ENCODE measurements around the gene DGCR8.
"Not testable (repeated sequence)": the region's sequence is repeated elsewhere in the genome, so short reads cannot be mapped to it uniquely, and the experiment has no call there.

The DGCR8 gene

DNA sequence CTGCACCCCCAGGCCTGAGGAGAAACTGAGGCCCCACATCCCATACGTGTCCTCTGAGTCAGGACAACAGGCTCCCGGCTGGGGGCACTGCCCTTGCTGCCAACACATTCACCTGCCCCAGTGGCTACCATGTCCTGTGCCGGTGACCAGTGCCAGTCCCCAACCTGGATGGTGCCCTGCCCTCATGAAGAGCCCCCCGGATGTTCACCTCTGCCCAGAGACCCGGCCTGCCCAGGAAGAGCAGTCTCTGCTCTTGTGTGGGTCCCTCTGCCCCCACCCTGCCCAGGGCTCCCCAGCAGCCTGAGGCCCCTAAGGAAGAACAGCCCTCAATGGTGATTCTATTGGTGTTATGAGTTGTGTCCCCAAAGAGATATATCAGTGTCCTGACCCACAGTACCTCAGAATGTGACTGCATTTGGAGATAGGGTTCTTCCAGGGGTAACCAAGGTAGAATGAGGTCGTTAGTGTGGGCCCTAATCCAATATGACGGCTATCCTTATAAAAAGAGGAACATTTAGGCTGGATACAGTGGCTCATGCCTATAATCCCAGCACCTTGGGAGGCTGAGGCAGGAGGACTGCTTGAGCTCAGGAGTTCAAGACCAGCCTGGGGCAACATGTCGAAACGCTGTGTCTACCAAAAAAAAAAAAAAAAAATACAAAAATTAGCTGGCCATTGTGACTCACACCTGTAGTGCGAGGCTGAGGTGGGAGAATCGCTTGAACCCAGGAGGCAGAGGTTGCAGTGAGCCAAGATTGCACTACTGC lies 13.2 kb upstream of the DGCR8 start:
- no peak for DNase-seq (ENCODE audit: low spot score)
- CTCF ChIA-PET: interaction anchor here (0.6 kb wide), 1 partner anchor 53 kb away, joined by 7 read pairs; no protein-coding TSS in a partner anchor
- H3K27ac ChIP-seq: no peak overlapping the region
- POLR2A ChIA-PET (ENCODE audit: low non-redundant PET): interaction anchor here (0.6 kb wide), 1 partner anchor 12 kb away, joined by 5 read pairs; no protein-coding TSS in a partner anchor
- TF ChIP-seq, protein P1, sequence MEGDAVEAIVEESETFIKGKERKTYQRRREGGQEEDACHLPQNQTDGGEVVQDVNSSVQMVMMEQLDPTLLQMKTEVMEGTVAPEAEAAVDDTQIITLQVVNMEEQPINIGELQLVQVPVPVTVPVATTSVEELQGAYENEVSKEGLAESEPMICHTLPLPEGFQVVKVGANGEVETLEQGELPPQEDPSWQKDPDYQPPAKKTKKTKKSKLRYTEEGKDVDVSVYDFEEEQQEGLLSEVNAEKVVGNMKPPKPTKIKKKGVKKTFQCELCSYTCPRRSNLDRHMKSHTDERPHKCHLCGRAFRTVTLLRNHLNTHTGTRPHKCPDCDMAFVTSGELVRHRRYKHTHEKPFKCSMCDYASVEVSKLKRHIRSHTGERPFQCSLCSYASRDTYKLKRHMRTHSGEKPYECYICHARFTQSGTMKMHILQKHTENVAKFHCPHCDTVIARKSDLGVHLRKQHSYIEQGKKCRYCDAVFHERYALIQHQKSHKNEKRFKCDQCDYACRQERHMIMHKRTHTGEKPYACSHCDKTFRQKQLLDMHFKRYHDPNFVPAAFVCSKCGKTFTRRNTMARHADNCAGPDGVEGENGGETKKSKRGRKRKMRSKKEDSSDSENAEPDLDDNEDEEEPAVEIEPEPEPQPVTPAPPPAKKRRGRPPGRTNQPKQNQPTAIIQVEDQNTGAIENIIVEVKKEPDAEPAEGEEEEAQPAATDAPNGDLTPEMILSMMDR (conservative IDR thresholded peaks at IDR 0.05; ENCODE audit: low read depth): no peak

DNA sequence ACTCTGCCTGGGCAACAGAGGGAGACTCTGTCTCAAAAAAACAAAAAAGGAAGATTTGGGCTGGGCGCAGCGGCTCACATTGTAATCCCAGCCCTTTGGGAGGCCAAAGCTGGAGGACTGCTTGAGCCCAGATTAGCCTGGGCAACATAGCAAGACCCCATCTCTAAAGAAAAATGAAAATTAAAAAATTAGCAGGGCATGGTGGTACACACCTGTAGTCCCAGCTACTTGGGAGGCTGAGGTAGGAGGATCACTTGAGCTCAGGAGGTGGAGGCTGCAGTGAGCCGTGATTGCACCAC lies 12.7 kb upstream of the DGCR8 start:
- POLR2A ChIA-PET (ENCODE audit: low non-redundant PET); H3K27ac ChIP-seq; DNase-seq (ENCODE audit: low spot score): not testable (repeated sequence)
- CTCF ChIA-PET: interaction anchor here (0.6 kb wide), 1 partner anchor 53 kb away, joined by 7 read pairs; no protein-coding TSS in a partner anchor

DNA sequence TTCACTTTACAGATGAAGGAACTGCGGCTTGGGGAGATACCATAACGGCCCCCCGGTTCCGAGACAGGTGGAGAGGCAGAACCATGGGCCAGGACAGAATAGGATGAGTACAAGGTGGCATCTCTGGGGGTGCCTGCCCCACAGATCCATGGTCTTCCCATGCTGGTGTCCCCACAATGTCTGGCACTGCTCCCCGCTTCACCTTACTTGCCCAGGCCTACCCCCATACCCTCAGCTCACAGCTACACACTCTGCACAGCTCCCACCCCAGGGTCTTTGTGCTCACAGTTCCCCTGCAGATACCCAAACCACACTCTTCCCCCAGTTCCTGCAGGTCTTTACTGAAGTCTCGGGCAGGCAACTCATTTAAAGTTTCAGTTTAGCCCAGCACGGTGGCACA lies 11.4 kb upstream of the DGCR8 start:
- no peak overlapping the region for H3K27ac ChIP-seq
- DNase-seq (ENCODE audit: low spot score): no peak
- TF ChIP-seq, protein P1 (conservative IDR thresholded peaks at IDR 0.05; ENCODE audit: low read depth): no peak
- POLR2A ChIA-PET (ENCODE audit: low non-redundant PET): no interaction called here
- CTCF ChIA-PET: no interaction called here

DNA sequence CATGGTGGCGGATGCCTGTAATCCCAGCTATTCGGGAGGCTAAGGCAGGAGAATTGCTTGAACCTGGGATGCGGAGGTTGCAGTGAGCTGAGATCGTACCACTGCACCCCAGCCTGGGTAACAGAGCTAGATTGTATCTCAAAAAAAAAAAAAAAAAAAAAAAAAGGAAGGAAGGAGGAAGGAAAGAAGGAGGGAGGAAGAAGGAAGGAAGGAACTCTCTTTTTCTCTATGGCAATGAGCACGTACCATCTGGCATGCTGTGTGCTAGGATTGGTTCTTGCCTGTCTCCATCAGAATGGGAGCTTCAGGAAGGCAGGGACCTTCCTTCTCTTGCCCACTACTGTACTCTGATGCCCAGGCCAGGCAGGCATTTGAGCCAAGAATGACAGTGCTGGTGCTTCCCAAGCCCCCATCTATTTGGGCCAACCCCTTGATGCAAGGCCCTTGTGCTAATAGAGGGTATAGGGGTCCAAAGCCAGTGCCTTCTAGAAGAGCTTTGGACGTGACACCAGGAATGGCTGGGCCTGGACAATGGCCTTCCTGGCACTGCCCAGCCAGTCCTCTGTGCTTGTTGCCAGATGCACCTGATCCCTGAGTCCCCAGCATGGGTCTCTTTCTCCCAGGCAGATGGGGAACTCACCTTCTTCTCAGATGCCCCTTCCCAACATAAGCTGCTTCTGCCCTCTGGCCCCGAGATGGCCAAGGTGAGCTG lies 10.6 kb upstream of the DGCR8 start:
- CTCF ChIA-PET: no interaction called here
- H3K27ac ChIP-seq: no peak overlapping the region
- POLR2A ChIA-PET (ENCODE audit: low non-redundant PET): no interaction called here
- TF ChIP-seq, protein P1 (conservative IDR thresholded peaks at IDR 0.05; ENCODE audit: low read depth): no peak
- DNase-seq (ENCODE audit: low spot score): no peak

DNA sequence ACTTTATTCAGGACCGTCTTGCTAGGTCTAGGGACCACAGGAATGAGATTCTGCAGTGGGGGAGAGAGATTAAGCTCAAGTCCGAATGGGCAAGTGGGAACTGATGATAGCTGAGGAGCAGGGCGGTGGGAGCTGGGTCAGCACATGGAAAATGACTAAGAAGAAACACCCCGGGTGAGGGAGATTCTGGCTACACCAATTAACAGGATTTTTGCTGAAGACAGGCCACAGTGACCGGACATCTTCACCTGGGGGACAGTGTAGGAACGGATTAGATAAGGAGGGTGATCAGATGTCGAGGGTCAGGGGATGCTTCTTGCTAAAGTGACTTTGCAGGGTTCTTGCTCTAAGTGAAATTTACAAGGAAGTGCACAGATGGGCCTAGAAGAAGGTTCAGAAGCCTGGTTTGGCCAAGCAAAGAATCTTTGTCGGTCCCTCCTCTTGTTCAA lies 8.5 kb upstream of the DGCR8 start:
- ChIA-PET POLR2A (ENCODE audit: low non-redundant PET) (no interaction called here), CTCF (no interaction called here)
- no peak overlapping the region for H3K27ac ChIP-seq
- no peak for DNase-seq (ENCODE audit: low spot score)
- TF ChIP-seq, protein P1 (conservative IDR thresholded peaks at IDR 0.05; ENCODE audit: low read depth): no peak

DNA sequence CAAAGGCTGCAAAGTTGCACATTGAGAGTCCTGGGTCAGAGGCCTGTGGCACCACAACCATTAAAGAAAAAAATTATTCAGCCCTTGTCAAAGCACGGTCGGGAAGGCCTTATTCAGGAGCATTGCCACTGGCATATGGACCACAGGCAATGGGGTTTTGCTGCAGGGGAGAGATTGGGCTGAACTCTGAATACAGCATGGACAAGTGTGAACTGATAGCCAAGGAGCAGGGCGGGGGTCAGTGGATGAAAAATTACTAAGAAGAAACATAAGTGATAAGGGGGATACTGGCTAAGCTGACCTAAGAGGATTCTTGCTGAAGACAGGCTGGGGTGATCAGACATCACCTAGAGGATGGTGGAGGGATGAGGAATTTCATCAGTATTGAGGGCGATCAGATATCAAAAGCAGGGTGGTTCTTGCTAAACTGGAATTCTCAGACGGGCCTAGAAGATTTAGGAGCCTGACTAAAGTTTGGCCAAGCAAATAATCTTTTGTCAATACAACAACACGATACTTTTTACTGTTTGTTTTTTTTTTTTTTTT lies 3.3 kb upstream of the DGCR8 start:
- H3K27ac ChIP-seq: no peak overlapping the region
- TF ChIP-seq, protein P1 (conservative IDR thresholded peaks at IDR 0.05; ENCODE audit: low read depth): no peak
- ChIA-PET CTCF (no interaction called here), POLR2A (ENCODE audit: low non-redundant PET) (no interaction called here)
- DNase-seq (ENCODE audit: low spot score): no peak

DNA sequence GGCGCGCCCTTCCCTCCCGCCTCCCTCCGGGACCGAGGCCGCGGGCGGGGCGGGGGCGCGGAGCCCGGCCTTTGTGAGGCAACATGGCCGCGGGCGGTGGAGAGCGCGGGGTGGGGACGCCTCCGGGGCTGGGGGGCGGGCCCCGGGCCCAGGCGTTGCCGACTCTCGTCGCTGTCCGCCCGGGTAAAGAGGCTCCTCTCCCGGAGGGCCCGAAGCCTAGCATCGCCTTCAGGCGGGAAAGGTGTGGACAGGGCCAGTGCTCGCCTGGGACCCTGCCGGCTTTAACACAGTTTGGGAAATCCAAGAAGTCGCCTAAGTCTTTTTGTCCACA lies 369 bp downstream of the DGCR8 start:
- POLR2A ChIA-PET (ENCODE audit: low non-redundant PET): no interaction called here
- TF ChIP-seq, protein P1 (conservative IDR thresholded peaks at IDR 0.05; ENCODE audit: low read depth): no peak
- H3K27ac ChIP-seq: peak overlapping the region; percentile 95
- DNase-seq (ENCODE audit: low spot score): peak; percentile 63
- CTCF ChIA-PET: no interaction called here
